Osteoblast (primary cell): ENCODE measurements around the gene TSSC4. TPM values are rescaled to one million over a fixed set of nuclear protein-coding genes. Genes with fewer than 3 reads are reported as not detected.

ENCODE experiments used
- DNase-seq: peaks from one replicate; pipeline ENCODE4 v3.0.0; 2011; ENCODE audit warnings: low spot score, mixed read lengths; ENCODE audit not compliant: insufficient read length; ENCODE audit errors: missing footprints
- H2AFZ ChIP-seq: 2 replicates; pipeline ENCODE4 v1.6.0; 2011; ENCODE audit warnings: mild to moderate bottlenecking, low read length
- H3K27ac ChIP-seq: 2 replicates; pipeline ENCODE4 v1.5.1; 2011; ENCODE audit warnings: mild to moderate bottlenecking, low read depth, low read length, moderate library complexity
- H3K27me3 ChIP-seq: 2 replicates; pipeline ENCODE4 v1.6.0; 2012; ENCODE audit warnings: mild to moderate bottlenecking, control low read depth, inconsistent platforms, low read length, moderate library complexity; ENCODE audit not compliant: insufficient read depth
- H3K36me3 ChIP-seq: 2 replicates; pipeline ENCODE4 v1.5.1; 2011; ENCODE audit warnings: mild to moderate bottlenecking, low read length, control low read depth, moderate library complexity; ENCODE audit not compliant: insufficient read depth
- H3K4me1 ChIP-seq: 2 replicates; pipeline ENCODE4 v1.5.1; 2011; ENCODE audit warnings: mild to moderate bottlenecking, low read length, control low read depth, moderate library complexity; ENCODE audit not compliant: insufficient read depth
- H3K4me2 ChIP-seq: 2 replicates; pipeline ENCODE4 v1.6.0; 2011; ENCODE audit warnings: mild to moderate bottlenecking, low read length; ENCODE audit not compliant: insufficient read depth
- H3K4me3 ChIP-seq: fragments of 200-600 bp; sonication (generic); 3 replicates; pipeline ENCODE4 v1.5.1; 2012; ENCODE audit warnings: mild to moderate bottlenecking, low read length, inconsistent platforms; ENCODE audit not compliant: insufficient read depth
- H3K79me2 ChIP-seq: 2 replicates; pipeline ENCODE4 v1.6.0; 2012; ENCODE audit warnings: mild to moderate bottlenecking, low read length, control low read depth, inconsistent platforms; ENCODE audit not compliant: insufficient read depth
- H3K9me3 ChIP-seq: 2 replicates; pipeline ENCODE4 v1.5.1; 2011; ENCODE audit warnings: low read depth, low read length, control low read depth
- H4K20me1 ChIP-seq: 2 replicates; pipeline ENCODE4 v1.6.0; 2012; ENCODE audit warnings: mild to moderate bottlenecking, low read length, control low read depth; ENCODE audit not compliant: insufficient read depth
- total RNA-seq: library from RNA; depleted of rRNA; stranded (reverse); fragments of >200 nt; gene quantifications from 2 replicates; pipeline ENCODE4 v1.2.3, GENCODE V29; 2012
- TF ChIP-seq, protein P1 (sequence below): IDR thresholded peaks from 2 replicates; pipeline ENCODE4 v1.5.1; 2011; ENCODE audit warnings: mild to moderate bottlenecking, low read depth, low read length, moderate library complexity; ENCODE audit errors: extremely low read depth

Gene TSSC4
- total RNA-seq, 1 donor: 46.7 TPM

DNA sequence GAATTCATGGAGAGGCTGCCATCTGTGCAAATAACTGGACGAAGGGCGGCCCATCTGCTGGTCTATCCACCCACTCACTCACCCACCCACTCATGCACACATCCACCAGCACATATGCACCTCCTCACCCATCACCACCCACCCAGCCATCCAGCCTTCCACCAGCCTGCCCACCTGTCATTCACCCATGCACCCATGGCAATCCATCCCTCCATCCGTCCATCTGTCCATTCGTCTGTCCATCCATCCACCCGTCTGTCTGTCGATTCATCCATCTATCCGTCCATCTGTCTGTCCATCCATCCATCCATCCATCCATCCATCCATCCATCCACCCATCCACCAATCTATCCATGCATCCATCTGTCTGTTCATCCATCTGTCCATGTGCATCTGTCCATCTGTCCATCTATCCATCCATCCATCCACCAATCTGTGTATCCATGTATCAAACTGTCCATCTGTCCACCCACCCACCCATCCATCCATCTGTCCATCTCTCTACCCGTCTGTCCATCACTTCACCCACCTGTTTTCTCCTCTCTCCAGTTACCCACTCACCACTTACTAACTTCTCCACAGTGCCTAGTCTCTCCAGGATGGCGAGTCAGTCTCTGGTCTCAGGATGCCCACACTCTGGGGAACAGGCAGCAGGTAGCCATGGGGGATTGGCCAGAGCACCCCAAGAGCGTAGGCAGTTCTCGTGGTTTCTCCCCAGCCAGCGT is 34.9 kb downstream of the TSSC4 start:
- TF ChIP-seq, protein P1, sequence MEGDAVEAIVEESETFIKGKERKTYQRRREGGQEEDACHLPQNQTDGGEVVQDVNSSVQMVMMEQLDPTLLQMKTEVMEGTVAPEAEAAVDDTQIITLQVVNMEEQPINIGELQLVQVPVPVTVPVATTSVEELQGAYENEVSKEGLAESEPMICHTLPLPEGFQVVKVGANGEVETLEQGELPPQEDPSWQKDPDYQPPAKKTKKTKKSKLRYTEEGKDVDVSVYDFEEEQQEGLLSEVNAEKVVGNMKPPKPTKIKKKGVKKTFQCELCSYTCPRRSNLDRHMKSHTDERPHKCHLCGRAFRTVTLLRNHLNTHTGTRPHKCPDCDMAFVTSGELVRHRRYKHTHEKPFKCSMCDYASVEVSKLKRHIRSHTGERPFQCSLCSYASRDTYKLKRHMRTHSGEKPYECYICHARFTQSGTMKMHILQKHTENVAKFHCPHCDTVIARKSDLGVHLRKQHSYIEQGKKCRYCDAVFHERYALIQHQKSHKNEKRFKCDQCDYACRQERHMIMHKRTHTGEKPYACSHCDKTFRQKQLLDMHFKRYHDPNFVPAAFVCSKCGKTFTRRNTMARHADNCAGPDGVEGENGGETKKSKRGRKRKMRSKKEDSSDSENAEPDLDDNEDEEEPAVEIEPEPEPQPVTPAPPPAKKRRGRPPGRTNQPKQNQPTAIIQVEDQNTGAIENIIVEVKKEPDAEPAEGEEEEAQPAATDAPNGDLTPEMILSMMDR: no peak
- Histone ChIP-seq H3K4me3 (no peak overlapping the region), H2AFZ (no peak overlapping the region), H3K4me1 (no peaks in the 10 kb centered on the region), H4K20me1 (no peaks in the 10 kb centered on the region), H3K27me3 (peaks cover 6% of the 10 kb centered on the region), H3K79me2 (no peaks in the 10 kb centered on the region), H3K4me2 (no peak overlapping the region), H3K27ac (no peak overlapping the region), H3K9me3 (no peaks in the 10 kb centered on the region), H3K36me3 (no peaks in the 10 kb centered on the region)
- DNase-seq: peak; percentile 64

- Histone ChIP-seq H3K4me3 (no peak overlapping the region), H3K4me2 (no peak overlapping the region), H3K9me3 (no peaks in the 10 kb centered on the region), H3K27ac (no peak overlapping the region), H2AFZ (no peak overlapping the region), H3K36me3 (no peaks in the 10 kb centered on the region), H4K20me1 (no peaks in the 10 kb centered on the region), H3K27me3 (peaks cover 6% of the 10 kb centered on the region), H3K4me1 (no peaks in the 10 kb centered on the region), H3K79me2 (no peaks in the 10 kb centered on the region)
- no peak for DNase-seq
- TF ChIP-seq, protein P1: no peak
Measured at GRCh38 chr11:2436013-2436520, 35.5 kb downstream of the TSSC4 start.

DNA sequence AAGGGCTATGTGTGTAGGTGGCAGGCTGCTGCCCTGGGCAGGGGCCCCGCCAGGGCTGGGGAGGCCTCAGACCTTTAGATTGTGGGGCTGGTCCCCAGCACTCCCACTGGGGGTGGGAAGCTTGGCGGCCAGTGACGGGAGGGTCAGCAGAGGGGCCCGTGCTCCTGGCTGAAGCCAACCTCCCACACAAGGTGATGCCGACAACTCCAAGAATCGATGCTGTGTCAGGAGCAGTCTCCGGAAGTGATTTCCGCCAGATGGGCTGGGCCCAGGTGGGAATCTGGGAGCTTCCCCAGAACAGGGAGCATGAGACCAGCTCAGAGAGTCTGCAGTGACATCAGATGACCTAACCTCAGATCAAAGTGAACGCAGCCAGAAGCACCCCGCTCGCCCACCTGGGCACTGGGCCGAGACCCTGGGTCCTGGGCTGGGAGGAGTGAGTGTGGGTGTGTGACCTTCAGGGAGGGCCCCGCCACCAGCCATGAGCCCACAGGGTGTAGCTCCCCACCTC is 36.0 kb downstream of the TSSC4 start:
- Histone ChIP-seq H2AFZ (no peak overlapping the region), H3K36me3 (no peaks in the 10 kb centered on the region), H3K27me3 (peaks cover 6% of the 10 kb centered on the region), H4K20me1 (no peaks in the 10 kb centered on the region), H3K9me3 (no peaks in the 10 kb centered on the region), H3K79me2 (no peaks in the 10 kb centered on the region), H3K4me3 (no peak overlapping the region), H3K4me2 (no peak overlapping the region), H3K4me1 (no peaks in the 10 kb centered on the region), H3K27ac (no peak overlapping the region)
- peak; percentile 47 for DNase-seq
- TF ChIP-seq, protein P1: no peak

DNA sequence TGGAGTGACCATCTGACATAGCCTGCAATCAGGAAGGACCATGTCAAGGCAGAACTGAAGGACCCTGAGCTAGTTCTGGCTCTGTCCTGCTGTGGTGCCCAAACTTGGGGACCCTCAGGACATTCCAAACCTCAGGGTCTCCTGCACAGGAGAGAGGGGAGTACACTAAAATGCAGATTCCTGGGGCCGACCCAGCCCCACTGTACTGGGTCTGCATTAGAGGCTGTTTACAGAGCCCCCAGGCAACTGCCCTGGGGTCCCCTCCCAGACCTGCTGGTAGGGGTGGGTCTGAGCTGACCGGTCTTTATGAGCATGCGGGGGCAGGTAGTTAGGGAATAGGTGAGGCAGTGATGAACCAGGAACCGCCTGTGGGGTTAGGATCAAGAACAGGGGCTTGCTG is 37.0 kb downstream of the TSSC4 start:
- Histone ChIP-seq H3K4me3 (no peak overlapping the region), H3K36me3 (no peaks in the 10 kb centered on the region), H3K79me2 (no peaks in the 10 kb centered on the region), H3K27ac (no peak overlapping the region), H3K4me2 (no peak overlapping the region), H3K9me3 (no peaks in the 10 kb centered on the region), H2AFZ (no peak overlapping the region), H3K4me1 (no peaks in the 10 kb centered on the region), H3K27me3 (peaks cover 11% of the 10 kb centered on the region), H4K20me1 (no peaks in the 10 kb centered on the region)
- DNase-seq: peak; percentile 45
- TF ChIP-seq, protein P1: no peak
